Neural progenitor cell (in vitro differentiated cells): ENCODE results near the gene MAGI1.

Experiments used
- EZH2 ChIP-seq: fragments of 200-600 bp; sonication (generic); IDR thresholded peaks from 2 replicates; pipeline ENCODE4 v1.6.1; 2017; ENCODE audit warnings: antibody characterized with exemption, mild to moderate bottlenecking, moderate library complexity
- EZH2phosphoT487 ChIP-seq: fragments of 200-600 bp; sonication (generic); IDR thresholded peaks from 2 replicates; pipeline ENCODE4 v1.6.1; 2017; ENCODE audit warnings: antibody characterized with exemption
- TF ChIP-seq, protein P1 (sequence below): fragments of 200-600 bp; sonication (generic); IDR thresholded peaks from 2 replicates; pipeline ENCODE4 v1.5.1; 2017; ENCODE audit warnings: antibody characterized with exemption, mild to moderate bottlenecking

DNA sequence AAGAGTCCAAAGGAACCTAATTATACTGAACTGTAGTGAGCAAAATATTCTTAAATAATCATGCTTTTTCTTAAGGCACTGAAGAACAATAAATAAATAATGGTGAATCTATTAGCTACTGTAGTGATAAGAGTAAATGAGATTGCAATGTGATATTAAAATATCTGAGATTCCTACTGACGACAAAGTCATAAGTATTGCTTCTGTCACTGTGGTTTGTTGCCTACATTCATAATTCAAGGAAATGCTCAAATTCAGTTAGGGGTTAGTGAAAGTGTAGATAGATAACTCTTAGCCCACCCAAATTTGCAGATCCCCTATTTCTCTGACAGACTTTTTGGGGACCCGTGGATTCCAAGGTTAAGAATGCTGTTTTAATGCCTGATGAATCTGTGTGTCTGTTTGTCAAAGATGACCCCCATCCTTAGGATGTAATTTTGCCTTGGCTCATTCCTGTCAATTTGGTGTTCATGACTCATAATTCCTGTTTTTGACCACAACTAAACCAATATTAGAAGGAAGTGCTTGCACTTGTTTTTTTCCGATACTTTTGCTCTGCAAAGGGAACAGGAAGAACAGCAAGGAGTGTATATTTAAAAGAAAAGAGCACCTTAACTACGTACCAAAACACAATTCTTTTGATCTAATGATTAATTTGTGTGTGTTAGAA is 86.7 kb downstream of the MAGI1 start:
- TF ChIP-seq, protein P1, sequence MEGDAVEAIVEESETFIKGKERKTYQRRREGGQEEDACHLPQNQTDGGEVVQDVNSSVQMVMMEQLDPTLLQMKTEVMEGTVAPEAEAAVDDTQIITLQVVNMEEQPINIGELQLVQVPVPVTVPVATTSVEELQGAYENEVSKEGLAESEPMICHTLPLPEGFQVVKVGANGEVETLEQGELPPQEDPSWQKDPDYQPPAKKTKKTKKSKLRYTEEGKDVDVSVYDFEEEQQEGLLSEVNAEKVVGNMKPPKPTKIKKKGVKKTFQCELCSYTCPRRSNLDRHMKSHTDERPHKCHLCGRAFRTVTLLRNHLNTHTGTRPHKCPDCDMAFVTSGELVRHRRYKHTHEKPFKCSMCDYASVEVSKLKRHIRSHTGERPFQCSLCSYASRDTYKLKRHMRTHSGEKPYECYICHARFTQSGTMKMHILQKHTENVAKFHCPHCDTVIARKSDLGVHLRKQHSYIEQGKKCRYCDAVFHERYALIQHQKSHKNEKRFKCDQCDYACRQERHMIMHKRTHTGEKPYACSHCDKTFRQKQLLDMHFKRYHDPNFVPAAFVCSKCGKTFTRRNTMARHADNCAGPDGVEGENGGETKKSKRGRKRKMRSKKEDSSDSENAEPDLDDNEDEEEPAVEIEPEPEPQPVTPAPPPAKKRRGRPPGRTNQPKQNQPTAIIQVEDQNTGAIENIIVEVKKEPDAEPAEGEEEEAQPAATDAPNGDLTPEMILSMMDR: no peak
- TF ChIP-seq EZH2phosphoT487: no peak
- TF ChIP-seq EZH2: no peak
